ENCODE data around the gene STARD3. TPM values are rescaled to one million over a fixed set of nuclear protein-coding genes. Genes with fewer than 3 reads are reported as not detected.

STARD3 gene
- total RNA-seq, 1 donor from 2014 or later, result 58.2 TPM

- no peaks in the 10 kb centered on the region for H3K9me3 Mint-ChIP-seq
- H3K36me3 Mint-ChIP-seq (ENCODE audit: low read depth), result no peaks in the 10 kb centered on the region
- ATAC-seq (ENCODE audit: low read depth) (peak; percentile 73), DNase-seq (no peak)
- CTCF ChIA-PET, result interaction anchor here (1.2 to 2.2 kb wide), 5 partner anchors 13 to 55 kb away, joined by 3 to 9 read pairs (median 5); partner anchors contain the start of gene PGAP3
- peak overlapping the region; percentile 90 for H3K27ac Mint-ChIP-seq
- no peak overlapping the region for H3K4me3 Mint-ChIP-seq
- intact Hi-C loops (cut with micrococcal nuclease), result no loop called here
- no peaks in the 10 kb centered on the region for H3K27me3 Mint-ChIP-seq
- TF ChIP-seq CTCF (IDR thresholded peaks at IDR 0.05), result no peak
- POLR2A ChIA-PET, result interaction anchor here (0.7 to 3.0 kb wide), 6 partner anchors 9 to 124 kb away, joined by 3 to 23 read pairs (median 4); partner anchors contain the start of genes MIEN1, PGAP3 and TCAP
- peaks cover 74% of the 10 kb centered on the region for H3K4me1 Mint-ChIP-seq
These were observed 37.9 kb downstream of the STARD3 start for GRCh38 chr17:39674702-39675389.

GRCh38 chr17:39675390-39676082 lies 38.6 kb downstream of the STARD3 start:
- H3K27ac Mint-ChIP-seq, result peak overlapping the region; percentile 90
- DNase-seq (no peak), ATAC-seq (ENCODE audit: low read depth) (no peak)
- TF ChIP-seq CTCF (IDR thresholded peaks at IDR 0.05), result no peak
- H3K27me3 Mint-ChIP-seq, result no peaks in the 10 kb centered on the region
- peak overlapping the region; percentile 41 for H3K4me3 Mint-ChIP-seq
- peaks cover 81% of the 10 kb centered on the region for H3K4me1 Mint-ChIP-seq
- ChIA-PET CTCF (interaction anchor here (1.0 to 2.2 kb wide), 6 partner anchors 10 to 56 kb away, joined by 3 to 9 read pairs (median 4); partner anchors contain the start of genes PGAP3 and TCAP), POLR2A (interaction anchor here (0.6 to 3.0 kb wide), 7 partner anchors 10 to 147 kb away, joined by 3 to 23 read pairs (median 5); partner anchors contain the start of genes MIEN1, PGAP3 and TCAP)
- intact Hi-C loops (cut with micrococcal nuclease), result loop anchor here (1.0 kb wide), 1 partner anchor 8 kb away; no protein-coding TSS in a partner anchor
- no peaks in the 10 kb centered on the region for H3K9me3 Mint-ChIP-seq
- H3K36me3 Mint-ChIP-seq (ENCODE audit: low read depth), result peaks cover 3% of the 10 kb centered on the region

DNA sequence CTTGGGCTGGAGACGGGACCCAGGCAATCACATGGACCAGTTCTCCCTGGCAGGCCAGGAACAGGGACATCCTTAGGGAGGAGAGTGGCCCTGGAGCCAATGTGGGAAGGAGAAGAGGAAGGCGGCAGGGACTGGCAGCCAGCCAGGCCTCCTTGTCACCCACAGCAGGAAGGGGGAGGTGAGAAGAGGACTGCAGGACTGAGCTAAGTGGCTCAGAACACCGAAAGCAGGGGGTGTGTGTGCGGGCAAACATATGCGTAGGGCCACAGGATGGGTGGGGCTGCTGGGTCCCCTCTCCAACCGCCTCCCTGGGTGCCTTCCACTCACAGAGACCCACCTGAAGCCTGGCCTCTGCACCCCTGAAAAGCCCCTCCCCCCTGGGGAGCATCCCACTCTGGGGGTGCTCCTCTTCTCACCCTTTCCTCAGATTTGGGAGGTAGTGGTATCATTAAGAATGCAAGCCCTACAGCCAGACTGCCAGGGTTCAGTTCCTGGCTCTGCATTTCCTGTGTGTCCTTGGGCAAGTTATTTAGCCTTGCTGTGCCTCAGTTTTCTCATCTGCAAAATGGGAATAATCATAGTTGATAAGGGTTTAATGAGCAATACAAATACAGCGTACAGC lies 39.4 kb downstream of the STARD3 start:
- peak; percentile 51 for ATAC-seq (ENCODE audit: low read depth)
- intact Hi-C loops (cut with micrococcal nuclease), result loop anchor here (1.0 kb wide), 1 partner anchor 9 kb away; no protein-coding TSS in a partner anchor
- Mint-ChIP-seq H3K4me1 (peaks cover 87% of the 10 kb centered on the region), H3K27me3 (no peaks in the 10 kb centered on the region), H3K9me3 (no peaks in the 10 kb centered on the region), H3K36me3 (ENCODE audit: low read depth) (peaks cover 6% of the 10 kb centered on the region), H3K27ac (peak overlapping the region; percentile 90), H3K4me3 (peak overlapping the region; percentile 29)
- DNase-seq, result no peak
- ChIA-PET CTCF (interaction anchor here (1.0 to 2.2 kb wide), 5 partner anchors 11 to 54 kb away, joined by 3 to 9 read pairs (median 4); partner anchors contain the start of genes PGAP3 and TCAP), POLR2A (interaction anchor here (0.6 to 3.0 kb wide), 5 partner anchors 8 to 146 kb away, joined by 3 to 23 read pairs (median 13); partner anchors contain the start of genes MIEN1, PGAP3 and PNMT)
- no peak for TF ChIP-seq CTCF (IDR thresholded peaks at IDR 0.05)

DNA sequence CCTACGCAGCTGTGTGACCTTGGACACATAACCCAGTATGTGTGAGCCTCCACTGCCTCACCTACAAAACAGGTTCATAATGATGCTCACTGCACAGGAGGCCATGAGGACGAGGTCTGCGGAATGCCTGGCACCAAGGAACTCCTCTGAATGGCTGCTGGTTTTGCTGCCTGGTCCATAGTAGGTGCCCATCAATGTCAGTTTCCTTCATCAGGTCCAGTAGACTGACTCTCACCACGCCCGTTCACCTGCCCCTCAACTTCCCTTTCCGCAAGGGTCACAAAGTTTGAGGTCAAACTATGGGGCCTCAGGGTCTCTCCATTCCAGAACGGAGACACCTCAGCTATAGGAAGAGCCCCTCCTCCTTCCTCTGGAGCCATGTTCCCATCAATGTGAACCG lies 40.1 kb downstream of the STARD3 start:
- Mint-ChIP-seq H3K27ac (peak overlapping the region; percentile 90), H3K27me3 (no peaks in the 10 kb centered on the region), H3K36me3 (ENCODE audit: low read depth) (peaks cover 6% of the 10 kb centered on the region), H3K4me1 (peaks cover 84% of the 10 kb centered on the region), H3K9me3 (no peaks in the 10 kb centered on the region), H3K4me3 (peak overlapping the region; percentile 16)
- CTCF ChIA-PET, result interaction anchor here (1.4 kb wide), 1 partner anchor 9 kb away, joined by 4 read pairs; the partner anchor contains the start of gene PNMT
- intact Hi-C loops (cut with micrococcal nuclease), result no loop called here
- POLR2A ChIA-PET, result interaction anchor here (1.3 to 3.0 kb wide), 3 partner anchors 9 to 11 kb away, joined by 8 to 23 read pairs (median 13); partner anchors contain the start of genes PGAP3 and PNMT
- no peak for TF ChIP-seq CTCF (IDR thresholded peaks at IDR 0.05)
- ATAC-seq (ENCODE audit: low read depth) (no peak), DNase-seq (no peak)

All from activated B cell treated with CpG ODN at 0.5 μM for 24 hours (primary cell).